ENCODE results near the gene EYS.

GRCh38 chr6:64270083-64270482, 1436.9 kb downstream of the EYS start:
- TF ChIP-seq, protein P1, sequence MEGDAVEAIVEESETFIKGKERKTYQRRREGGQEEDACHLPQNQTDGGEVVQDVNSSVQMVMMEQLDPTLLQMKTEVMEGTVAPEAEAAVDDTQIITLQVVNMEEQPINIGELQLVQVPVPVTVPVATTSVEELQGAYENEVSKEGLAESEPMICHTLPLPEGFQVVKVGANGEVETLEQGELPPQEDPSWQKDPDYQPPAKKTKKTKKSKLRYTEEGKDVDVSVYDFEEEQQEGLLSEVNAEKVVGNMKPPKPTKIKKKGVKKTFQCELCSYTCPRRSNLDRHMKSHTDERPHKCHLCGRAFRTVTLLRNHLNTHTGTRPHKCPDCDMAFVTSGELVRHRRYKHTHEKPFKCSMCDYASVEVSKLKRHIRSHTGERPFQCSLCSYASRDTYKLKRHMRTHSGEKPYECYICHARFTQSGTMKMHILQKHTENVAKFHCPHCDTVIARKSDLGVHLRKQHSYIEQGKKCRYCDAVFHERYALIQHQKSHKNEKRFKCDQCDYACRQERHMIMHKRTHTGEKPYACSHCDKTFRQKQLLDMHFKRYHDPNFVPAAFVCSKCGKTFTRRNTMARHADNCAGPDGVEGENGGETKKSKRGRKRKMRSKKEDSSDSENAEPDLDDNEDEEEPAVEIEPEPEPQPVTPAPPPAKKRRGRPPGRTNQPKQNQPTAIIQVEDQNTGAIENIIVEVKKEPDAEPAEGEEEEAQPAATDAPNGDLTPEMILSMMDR (IDR thresholded peaks at IDR 0.05), result no peak
- TF ChIP-seq, protein P2, sequence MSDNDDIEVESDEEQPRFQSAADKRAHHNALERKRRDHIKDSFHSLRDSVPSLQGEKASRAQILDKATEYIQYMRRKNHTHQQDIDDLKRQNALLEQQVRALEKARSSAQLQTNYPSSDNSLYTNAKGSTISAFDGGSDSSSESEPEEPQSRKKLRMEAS (IDR thresholded peaks at IDR 0.05; ENCODE audit: low read depth), result no peak
- TF ChIP-seq CHD2 (IDR thresholded peaks at IDR 0.05; ENCODE audit: low read length, partially characterized antibody), result no peak
- no peak for TF ChIP-seq POLR2AphosphoS5 (IDR thresholded peaks at IDR 0.05; ENCODE audit: low read depth, low read length)
- TF ChIP-seq SIN3A (IDR thresholded peaks at IDR 0.05; ENCODE audit: borderline replicate concordance, low read depth, low read length), result no peak
- no peak for TF ChIP-seq YY1 (IDR thresholded peaks at IDR 0.05; ENCODE audit: low read depth)
- no peak for TF ChIP-seq RAD21 (IDR thresholded peaks at IDR 0.05; ENCODE audit: low read length)
- no peak for TF ChIP-seq MXI1 (IDR thresholded peaks at IDR 0.05; ENCODE audit: low read depth, low read length)
- TF ChIP-seq, protein P3, sequence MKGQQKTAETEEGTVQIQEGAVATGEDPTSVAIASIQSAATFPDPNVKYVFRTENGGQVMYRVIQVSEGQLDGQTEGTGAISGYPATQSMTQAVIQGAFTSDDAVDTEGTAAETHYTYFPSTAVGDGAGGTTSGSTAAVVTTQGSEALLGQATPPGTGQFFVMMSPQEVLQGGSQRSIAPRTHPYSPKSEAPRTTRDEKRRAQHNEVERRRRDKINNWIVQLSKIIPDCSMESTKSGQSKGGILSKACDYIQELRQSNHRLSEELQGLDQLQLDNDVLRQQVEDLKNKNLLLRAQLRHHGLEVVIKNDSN (IDR thresholded peaks at IDR 0.05; ENCODE audit: borderline replicate concordance, low read depth), result no peak
- no peak for TF ChIP-seq TAF1 (IDR thresholded peaks at IDR 0.05; ENCODE audit: borderline replicate concordance, low read depth, low read length)
- no peak for TF ChIP-seq EZH2phosphoT487 (IDR thresholded peaks at IDR 0.05; ENCODE audit: borderline replicate concordance, low read depth)

Measured in SK-N-SH (cell line).